Natural killer cell treated with Interleukin-12 subunit alpha and Interleukin-12 subunit beta and Interleukin-15 and Interleukin-18, amount 100 ng/mL, for 72 hours (primary cell): ENCODE measurements around the gene AKAP9. TPM values are rescaled to one million over a fixed set of nuclear protein-coding genes. Genes with fewer than 3 reads are reported as not detected.
A peak's percentile ranks its signal among the peaks of the same experiment; 100 is the strongest.
"Not testable (repeated sequence)": the region's sequence is repeated elsewhere in the genome, so short reads cannot be mapped to it uniquely, and the experiment has no call there.

Source experiments
- ATAC-seq, 2 donors: fragments of 150-1000 bp; cut with Tn5 transposase in 1 of 2; sonication (Bioruptor Pico), chemical (Tn5 transposase) in 1 of 2; 2 replicates each; pipeline ENCODE4 v1.10.0; 2021
- DNase-seq: peaks from one replicate; pipeline ENCODE4 v3.0.0; 2022; ENCODE audit warnings: low spot score
- H3K27ac Mint-ChIP-seq, 2 donors: 1 replicate in 1 of 2; 2 replicates in 1 of 2; pipeline ENCODE4 v1.8.0; 2022; ENCODE audit warnings: mixed read lengths in 2 of 2, mild to moderate bottlenecking in 1 of 2, moderate library complexity in 1 of 2
- H3K27me3 Mint-ChIP-seq, 2 donors: 1 replicate in 1 of 2; 2 replicates in 1 of 2; pipeline ENCODE4 v1.8.0; 2022; ENCODE audit warnings: mixed read lengths in 2 of 2
- H3K36me3 Mint-ChIP-seq: one replicate; pipeline ENCODE4 v1.8.0; 2022; ENCODE audit warnings: mixed read lengths
- H3K4me1 Mint-ChIP-seq, 2 donors: 1 replicate in 1 of 2; 2 replicates in 1 of 2; pipeline ENCODE4 v1.8.0; 2022; ENCODE audit warnings: low read depth in 2 of 2, mixed read lengths in 2 of 2, mild to moderate bottlenecking in 1 of 2
- H3K4me3 Mint-ChIP-seq: one replicate; pipeline ENCODE4 v1.8.0; 2022; ENCODE audit warnings: mixed read lengths
- H3K9me3 Mint-ChIP-seq: 2 replicates; pipeline ENCODE4 v1.8.0; 2022; ENCODE audit warnings: mixed read lengths
- total RNA-seq, 2 donors: library from RNA; stranded (reverse); gene quantifications; one replicate each; pipeline ENCODE4 v1.2.3, GENCODE V29; 2022

The AKAP9 gene
- 10 to 100 TPM; 39.1 to 51.9 TPM for total RNA-seq

DNA sequence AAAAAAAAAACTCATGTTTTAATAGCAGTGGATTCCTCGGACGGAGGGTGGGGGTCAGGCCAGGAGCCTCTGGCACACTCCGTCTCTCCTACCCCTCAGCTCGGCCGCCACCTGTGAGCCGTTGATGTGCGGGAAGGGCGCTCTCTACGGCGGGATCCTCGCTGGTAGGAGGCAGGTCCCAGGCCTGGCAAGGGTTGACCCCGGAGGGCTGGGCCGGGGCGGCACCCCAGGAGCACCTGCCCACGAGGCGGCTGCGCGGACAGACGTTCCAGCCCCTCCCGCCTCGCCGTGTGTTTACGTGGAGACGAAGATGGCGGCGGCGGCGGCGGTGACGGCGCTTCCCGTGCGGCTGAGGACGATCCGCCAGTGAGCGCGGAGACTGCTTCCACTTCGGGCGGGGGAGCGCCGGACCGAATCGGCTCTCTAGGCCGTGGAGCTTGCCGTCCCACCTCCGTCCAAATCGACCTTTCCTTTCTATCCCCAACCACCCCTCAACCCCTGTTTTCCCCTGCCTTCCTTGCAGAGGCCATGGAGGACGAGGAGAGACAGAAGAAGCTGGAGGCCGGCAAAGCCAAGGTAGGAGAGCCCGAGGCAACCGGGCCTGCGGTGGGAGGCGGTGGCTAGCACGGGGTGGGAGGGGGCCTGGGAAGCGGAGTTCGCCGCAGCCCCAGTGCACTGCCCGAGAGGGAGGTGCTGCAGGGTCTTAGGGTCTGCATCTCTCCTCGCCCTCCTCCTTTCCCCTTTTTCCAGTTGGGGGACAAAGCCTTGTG is at the start of gene AKAP9:
AKAP9 (plus strand) TSS at position 291 of the 770 bp plus-strand sequence; CDS start at position 529, 238 bp downstream.
- peaks cover 24% of the 10 kb centered on the region in 2 donors for H3K4me1 Mint-ChIP-seq
- ATAC-seq: peak; percentile 95 to 96
- peak within 1 kb of the TSS; percentile 94 for H3K4me3 Mint-ChIP-seq
- H3K36me3 Mint-ChIP-seq: peaks cover 5% of the 10 kb centered on the region
- H3K27ac Mint-ChIP-seq: peak within 1 kb of the TSS; percentile 79 to 88
- peaks cover 0 to 10% of the 10 kb centered on the region in 2 donors for H3K27me3 Mint-ChIP-seq
- DNase-seq: peak; percentile 92
- no peaks in the 10 kb centered on the region for H3K9me3 Mint-ChIP-seq

DNA sequence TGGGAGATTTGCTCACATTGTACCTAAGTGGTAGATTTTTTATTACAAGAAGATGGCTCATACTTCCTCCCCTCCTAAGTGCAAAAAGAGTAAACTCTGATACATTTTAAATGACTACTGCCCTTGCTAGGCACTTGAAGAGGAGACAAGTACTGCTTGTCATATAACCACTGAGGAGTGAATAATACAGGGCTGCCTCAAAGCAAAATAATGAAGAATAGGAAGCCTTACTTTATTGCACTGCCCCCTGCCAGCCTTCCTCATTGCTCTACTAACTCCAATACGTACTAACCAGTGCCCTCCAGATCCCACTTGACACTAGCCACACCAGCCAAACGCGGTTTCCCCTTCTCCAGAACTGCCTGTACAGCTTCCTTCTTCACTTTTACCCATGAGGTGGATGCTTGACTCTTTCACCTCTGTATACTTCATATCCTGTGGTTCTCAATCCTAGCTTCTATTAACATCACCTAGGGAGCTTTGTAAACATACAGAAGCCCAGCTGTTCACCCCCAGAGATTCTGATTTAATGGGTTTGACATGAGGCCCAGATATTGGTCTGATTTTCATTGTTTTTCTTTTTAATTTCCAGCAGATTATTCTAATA is 48.5 kb upstream of the AKAP9 start:
- Mint-ChIP-seq H3K27me3 (peaks cover 28% of the 10 kb centered on the region in 2 donors), H3K9me3 (no peaks in the 10 kb centered on the region), H3K27ac (no peak overlapping the region), H3K4me1 (no peaks in the 10 kb centered on the region), H3K36me3 (no peaks in the 10 kb centered on the region), H3K4me3 (no peak overlapping the region)
- no peak for ATAC-seq
- no peak for DNase-seq

DNA sequence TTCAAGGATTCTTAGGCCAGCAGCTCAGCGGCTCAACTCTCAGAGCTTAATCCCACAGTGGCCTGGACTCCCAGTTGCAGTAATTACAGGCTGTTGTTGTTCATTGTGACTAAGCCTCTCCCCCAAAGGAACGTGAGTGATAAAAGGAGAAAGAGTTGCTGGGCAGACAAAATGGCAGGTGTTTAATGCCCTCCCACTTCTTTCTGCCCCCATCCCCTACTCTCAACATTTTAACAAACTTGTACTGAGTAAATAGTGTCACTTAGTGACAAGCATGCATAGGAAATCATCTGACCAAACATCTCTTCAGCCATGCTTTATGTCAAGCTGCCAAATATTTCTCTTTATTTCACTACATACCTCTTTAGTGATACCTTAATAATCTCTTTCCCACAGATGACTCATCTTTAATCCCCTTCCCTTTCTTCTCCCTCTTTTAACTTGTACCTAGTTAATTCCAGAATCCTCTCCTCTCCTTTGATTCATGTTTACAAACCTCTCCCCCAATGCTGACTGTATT is 47.8 kb upstream of the AKAP9 start:
- no peak overlapping the region for H3K4me3 Mint-ChIP-seq
- H3K36me3 Mint-ChIP-seq: no peaks in the 10 kb centered on the region
- no peaks in the 10 kb centered on the region for H3K4me1 Mint-ChIP-seq
- no peak overlapping the region for H3K27ac Mint-ChIP-seq
- H3K9me3 Mint-ChIP-seq: no peaks in the 10 kb centered on the region
- H3K27me3 Mint-ChIP-seq: peaks cover 28% of the 10 kb centered on the region in 2 donors
- DNase-seq (no peak), ATAC-seq (no peak)

DNA sequence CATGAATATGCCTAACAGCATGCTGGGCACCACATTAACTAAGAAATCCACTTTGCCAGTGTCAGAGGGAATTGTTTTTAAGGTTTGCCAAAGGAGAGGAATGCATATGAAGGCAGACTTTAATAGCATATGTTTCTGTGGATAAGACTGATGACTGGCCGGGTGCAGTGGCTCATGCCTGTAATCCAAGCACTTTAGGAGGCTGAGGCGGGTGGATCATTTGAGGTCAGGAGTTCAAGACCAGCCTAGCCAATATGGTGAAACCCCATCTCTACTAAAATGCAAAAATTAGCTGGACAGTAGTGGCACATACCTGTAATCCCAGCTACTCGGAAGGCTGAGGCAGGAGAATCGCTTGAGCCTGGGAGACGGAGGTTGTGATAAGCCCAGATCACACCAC is 47.0 kb upstream of the AKAP9 start:
- not testable (repeated sequence) for H3K4me3 Mint-ChIP-seq, H3K36me3 Mint-ChIP-seq, H3K4me1 Mint-ChIP-seq, H3K27ac Mint-ChIP-seq, ATAC-seq, DNase-seq, H3K9me3 Mint-ChIP-seq
- peaks cover 28 to 30% of the 10 kb centered on the region in 2 donors for H3K27me3 Mint-ChIP-seq

DNA sequence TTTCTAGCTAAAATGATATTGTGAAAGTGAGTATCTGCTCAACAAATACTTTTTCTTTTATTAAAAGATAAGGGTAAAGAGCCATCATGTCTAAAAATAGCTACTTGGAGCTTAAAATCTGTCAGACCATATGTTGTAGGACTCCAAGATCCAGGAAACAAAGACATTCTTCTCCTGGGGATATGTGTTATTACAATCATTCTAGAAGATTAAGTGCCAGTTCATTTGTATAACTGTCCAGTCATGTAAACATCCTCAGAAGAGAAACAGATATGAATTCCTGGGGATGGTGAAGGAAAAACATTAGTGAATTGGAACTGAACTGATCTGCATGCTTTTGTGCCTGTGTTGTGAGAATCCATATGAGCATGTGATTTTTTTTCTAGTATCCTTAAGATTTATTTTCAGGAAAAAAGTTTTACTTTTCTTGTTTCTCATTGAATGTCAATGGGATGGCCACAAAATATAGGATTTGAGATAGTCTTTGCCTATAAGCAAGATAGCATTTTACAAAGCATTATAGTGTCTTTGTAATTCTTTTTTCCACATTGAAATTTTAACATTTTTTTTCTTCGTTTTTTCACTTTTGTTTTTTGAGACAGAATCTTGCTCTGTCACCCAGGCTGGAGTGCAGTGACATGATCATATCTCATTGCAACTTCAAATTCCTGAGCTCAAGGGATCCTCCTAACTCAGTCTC is 45.7 kb upstream of the AKAP9 start:
- H3K27ac Mint-ChIP-seq: no peak overlapping the region
- H3K4me3 Mint-ChIP-seq: no peak overlapping the region
- peaks cover 28 to 30% of the 10 kb centered on the region in 2 donors for H3K27me3 Mint-ChIP-seq
- no peaks in the 10 kb centered on the region for H3K4me1 Mint-ChIP-seq
- DNase-seq: no peak
- no peaks in the 10 kb centered on the region for H3K36me3 Mint-ChIP-seq
- H3K9me3 Mint-ChIP-seq: no peaks in the 10 kb centered on the region
- ATAC-seq: no peak

DNA sequence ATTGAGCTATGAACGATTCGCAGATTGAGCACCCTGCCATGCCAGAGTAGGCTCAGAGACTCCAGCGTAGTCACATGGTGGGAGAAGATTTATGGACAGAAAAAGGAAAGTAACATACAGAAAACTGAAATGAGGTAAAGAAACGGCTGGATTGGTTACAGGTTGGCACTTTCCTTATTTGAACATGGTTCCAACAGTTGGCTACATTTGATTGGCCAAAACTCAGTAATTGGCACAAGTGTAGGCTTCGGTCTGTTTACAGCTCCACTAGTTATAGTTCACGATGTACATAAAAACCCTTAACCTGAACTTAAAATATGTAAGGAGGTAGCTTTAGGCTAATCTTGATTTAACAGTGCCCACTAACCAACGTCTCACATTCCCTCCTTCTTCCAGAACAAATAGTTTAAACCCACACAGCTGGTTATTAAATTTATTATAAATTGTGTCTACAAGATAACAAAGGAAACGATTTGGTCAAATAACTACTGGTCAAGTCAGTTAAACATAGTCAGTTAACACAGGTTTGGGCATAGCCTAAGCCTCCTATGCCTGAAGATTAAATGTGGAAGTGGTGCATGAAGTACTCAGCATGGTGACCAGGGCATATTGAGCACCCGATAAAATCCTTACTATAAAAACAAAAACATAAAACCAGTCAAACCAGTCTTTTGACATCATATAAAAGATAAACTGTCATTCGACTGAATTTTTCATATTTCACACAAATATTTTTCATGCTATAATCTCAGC is 42.2 kb upstream of the AKAP9 start:
- Mint-ChIP-seq H3K4me3 (no peak overlapping the region), H3K27ac (no peak overlapping the region), H3K36me3 (no peaks in the 10 kb centered on the region), H3K9me3 (no peaks in the 10 kb centered on the region), H3K4me1 (no peaks in the 10 kb centered on the region), H3K27me3 (peaks cover 12 to 18% of the 10 kb centered on the region in 2 donors)
- ATAC-seq (no peak), DNase-seq (no peak)

DNA sequence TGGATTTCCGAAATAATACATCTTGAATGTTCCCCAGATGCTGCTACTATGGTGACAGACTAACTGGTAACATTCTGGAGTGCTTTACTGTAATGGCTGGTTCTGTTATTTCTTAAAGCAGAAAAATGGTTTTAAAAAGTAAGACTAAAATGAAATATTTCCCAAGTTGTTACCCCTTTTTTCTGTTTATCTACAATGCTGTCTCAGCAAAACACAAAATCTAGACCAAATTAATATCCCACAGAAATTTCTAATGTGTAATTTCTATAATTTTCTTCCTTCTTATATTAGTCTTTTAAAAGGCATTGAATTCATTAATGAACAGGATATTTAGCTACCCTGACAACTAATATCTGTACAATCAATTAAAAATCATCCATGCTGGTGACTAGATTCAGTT is 41.1 kb upstream of the AKAP9 start:
- H3K4me1 Mint-ChIP-seq: no peaks in the 10 kb centered on the region
- no peak overlapping the region for H3K4me3 Mint-ChIP-seq
- H3K27me3 Mint-ChIP-seq: peaks cover 7 to 15% of the 10 kb centered on the region in 2 donors
- H3K9me3 Mint-ChIP-seq: no peaks in the 10 kb centered on the region
- no peak overlapping the region for H3K27ac Mint-ChIP-seq
- DNase-seq (no peak), ATAC-seq (no peak)
- H3K36me3 Mint-ChIP-seq: no peaks in the 10 kb centered on the region

DNA sequence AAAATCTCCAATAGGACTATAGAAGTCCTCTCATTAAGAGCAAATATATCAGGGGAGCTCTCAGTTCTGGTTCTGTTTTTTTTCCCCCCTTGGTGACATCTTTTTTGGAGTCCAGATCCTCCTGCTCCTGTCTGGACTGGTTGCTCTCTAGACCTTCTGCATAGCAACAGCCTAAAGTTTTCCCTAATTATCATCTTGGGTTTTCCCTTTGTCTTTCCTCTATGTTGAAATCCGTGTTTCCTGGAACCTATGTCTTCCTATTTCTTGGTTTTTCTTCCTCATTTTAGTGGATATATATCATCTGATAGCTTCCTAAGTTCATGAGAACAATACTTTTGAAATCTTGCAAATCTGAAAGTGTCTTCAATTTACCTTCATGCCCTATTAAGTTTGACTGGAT is 30.5 kb upstream of the AKAP9 start:
- Mint-ChIP-seq H3K27ac (no peak overlapping the region), H3K36me3 (no peaks in the 10 kb centered on the region), H3K4me1 (no peaks in the 10 kb centered on the region), H3K4me3 (no peak overlapping the region), H3K9me3 (no peaks in the 10 kb centered on the region), H3K27me3 (peaks cover 7 to 8% of the 10 kb centered on the region in 2 donors)
- ATAC-seq: no peak
- DNase-seq: no peak

DNA sequence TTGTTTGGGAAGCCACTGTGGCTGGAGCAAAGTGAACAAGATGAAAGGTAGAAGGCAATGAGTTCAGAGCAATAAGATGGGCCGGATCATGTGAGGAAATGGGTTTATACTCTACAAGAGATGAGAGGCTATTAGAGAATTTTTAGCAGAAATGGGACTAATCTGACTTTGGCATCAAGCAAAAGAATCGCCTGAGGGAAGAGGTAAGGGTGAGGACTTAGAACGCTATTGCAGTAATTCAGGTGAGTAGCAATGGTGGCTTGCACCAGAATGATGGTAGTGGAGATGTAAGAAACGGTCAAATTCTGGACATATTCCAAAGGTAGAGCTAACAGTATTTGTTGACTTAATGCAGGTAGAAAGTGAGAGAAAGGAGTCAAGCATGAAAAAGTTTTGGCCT is 29.5 kb upstream of the AKAP9 start:
- Mint-ChIP-seq H3K27ac (no peak overlapping the region), H3K9me3 (no peaks in the 10 kb centered on the region), H3K4me1 (no peaks in the 10 kb centered on the region), H3K27me3 (peaks cover 8 to 10% of the 10 kb centered on the region in 2 donors), H3K36me3 (no peaks in the 10 kb centered on the region), H3K4me3 (no peak overlapping the region)
- ATAC-seq (no peak), DNase-seq (no peak)

DNA sequence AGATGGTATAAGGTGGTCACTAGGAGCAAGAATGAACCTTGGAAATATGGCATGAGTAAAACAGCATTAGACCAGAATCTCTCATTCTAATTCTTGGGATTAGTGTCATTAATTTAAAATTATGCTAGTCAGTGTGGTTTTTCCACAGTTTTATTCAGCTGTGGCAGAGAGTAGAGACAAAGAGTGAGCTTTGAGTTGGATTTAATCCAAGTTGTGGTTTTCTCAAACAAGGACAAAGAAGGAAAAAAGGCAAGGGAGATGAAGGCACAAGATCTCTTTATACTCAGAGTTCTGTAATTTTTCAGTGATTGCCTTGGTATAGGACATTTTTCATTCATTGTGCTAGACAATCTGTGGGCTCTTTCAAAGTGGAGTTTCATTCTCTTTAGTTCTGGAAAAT is 28.2 kb upstream of the AKAP9 start:
- Mint-ChIP-seq H3K4me3 (no peak overlapping the region), H3K9me3 (no peaks in the 10 kb centered on the region)
- ATAC-seq: no peak

DNA sequence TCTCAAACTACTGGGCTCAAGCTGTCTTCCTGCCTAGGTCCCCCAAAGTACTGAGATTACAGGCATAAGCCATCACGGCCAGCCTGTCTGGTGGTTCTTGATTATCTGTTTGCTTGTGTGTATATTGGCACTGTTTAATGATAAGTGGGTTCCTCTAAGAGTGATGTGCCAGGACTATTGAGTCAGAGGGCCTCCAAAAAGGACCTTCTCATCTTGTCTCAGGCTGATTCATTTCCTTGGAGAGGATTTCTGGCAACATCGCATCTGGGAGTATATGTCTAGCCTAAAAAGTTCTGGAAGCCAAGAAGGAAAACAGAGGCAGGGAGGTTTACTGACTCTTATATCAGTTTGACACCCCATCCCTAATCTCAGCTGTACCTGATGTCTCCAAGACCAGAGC is 27.1 kb upstream of the AKAP9 start:
- no peak for ATAC-seq
- no peak overlapping the region for H3K27ac Mint-ChIP-seq

More for the DNA sequence above, 28.2 kb upstream of the AKAP9 start:
- peaks cover 15% of the 10 kb centered on the region in 2 donors for H3K27me3 Mint-ChIP-seq
- no peaks in the 10 kb centered on the region for H3K36me3 Mint-ChIP-seq
- no peak overlapping the region for H3K27ac Mint-ChIP-seq
- DNase-seq: no peak
- no peaks in the 10 kb centered on the region for H3K4me1 Mint-ChIP-seq

DNA sequence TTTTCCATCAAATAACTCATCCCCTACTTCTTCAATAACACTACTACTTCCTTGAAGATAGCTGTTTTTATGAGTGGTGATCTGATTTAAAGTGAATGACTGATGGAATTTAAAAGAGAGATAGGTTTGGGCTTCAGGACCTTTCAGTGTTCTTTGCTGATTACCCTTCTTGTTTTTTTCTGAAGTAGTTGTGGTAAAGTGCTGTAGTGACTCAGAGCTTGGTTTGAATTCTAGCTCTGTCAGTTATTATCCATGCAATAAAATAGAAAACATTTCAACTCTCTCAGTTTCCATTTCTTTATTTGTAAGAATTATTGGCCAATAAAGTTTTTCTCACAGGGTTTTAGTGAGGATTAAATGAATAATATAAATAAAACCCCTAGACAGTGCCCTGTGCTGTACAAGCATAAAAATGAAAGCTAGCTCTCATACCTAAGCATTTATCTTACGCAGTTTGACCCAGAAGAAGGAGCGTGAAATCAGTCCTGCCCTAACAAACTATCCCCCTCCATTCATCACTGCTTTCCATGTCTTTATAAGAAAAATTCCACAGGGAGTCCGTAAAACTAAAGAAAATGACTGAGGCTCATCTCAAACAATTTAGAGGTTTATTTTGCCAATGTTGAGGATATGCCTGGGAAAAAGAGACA is 25.1 kb upstream of the AKAP9 start:
- Mint-ChIP-seq H3K4me1 (no peaks in the 10 kb centered on the region), H3K4me3 (no peak overlapping the region), H3K9me3 (no peaks in the 10 kb centered on the region), H3K36me3 (no peaks in the 10 kb centered on the region), H3K27ac (no peak overlapping the region), H3K27me3 (peaks cover 8 to 16% of the 10 kb centered on the region in 2 donors)
- ATAC-seq: no peak
- no peak for DNase-seq

More for the DNA sequence above, 27.1 kb upstream of the AKAP9 start:
- Mint-ChIP-seq H3K4me1 (no peaks in the 10 kb centered on the region), H3K36me3 (no peaks in the 10 kb centered on the region), H3K27me3 (peaks cover 12 to 15% of the 10 kb centered on the region in 2 donors), H3K9me3 (no peaks in the 10 kb centered on the region), H3K4me3 (no peak overlapping the region)
- DNase-seq: no peak

DNA sequence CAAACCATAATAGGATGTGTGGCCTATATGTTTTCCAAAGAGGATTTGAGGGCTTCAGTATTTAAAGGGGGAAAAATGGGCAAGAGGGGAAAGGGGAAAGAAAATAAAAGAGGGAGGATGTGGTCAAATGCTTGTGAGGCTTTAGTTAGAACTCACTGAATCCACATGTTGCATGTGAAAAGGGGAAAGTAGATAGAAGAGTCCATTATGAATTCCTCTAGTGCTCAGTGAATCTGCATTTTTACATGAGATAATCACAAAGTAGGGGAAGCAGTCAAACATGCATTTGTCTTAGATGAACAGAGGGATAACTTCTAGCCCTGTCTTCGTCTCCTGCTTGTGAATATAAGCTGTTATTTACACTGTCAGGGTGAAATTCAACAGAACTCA is 24.6 kb upstream of the AKAP9 start:
- H3K27ac Mint-ChIP-seq: no peak overlapping the region
- H3K9me3 Mint-ChIP-seq: no peaks in the 10 kb centered on the region
- DNase-seq: no peak
- no peaks in the 10 kb centered on the region for H3K4me1 Mint-ChIP-seq
- H3K27me3 Mint-ChIP-seq: peaks cover 7 to 17% of the 10 kb centered on the region in 2 donors
- no peak overlapping the region for H3K4me3 Mint-ChIP-seq
- no peaks in the 10 kb centered on the region for H3K36me3 Mint-ChIP-seq
- ATAC-seq: no peak
